HCT116 (cell line): ENCODE results near the gene LHX5. TPM values are rescaled to one million over a fixed set of nuclear protein-coding genes. Genes with fewer than 3 reads are reported as not detected.

ENCODE experiments used
- ATAC-seq: fragments of 200-7000 bp; cut with Tn5 transposase; 2 replicates; pipeline ENCODE4 v1.9.1; 2020; ENCODE audit warnings: mild to moderate bottlenecking, moderate library complexity
- BruUV-seq: library from RNA; stranded (reverse); fragments of 400-500 nt; replicated peaks from 2 replicates; lab custom pipeline; 2021; lab: Mats Ljungman, UMichigan
- CTCF ChIA-PET: fragments of 300-600 bp; sonication (Branson Sonifier 250); formaldehyde crosslinking; loops from one replicate; lab custom pipeline; 2021; ENCODE audit warnings: antibody characterized with exemption; lab: Charles Lee
- POLR2A ChIA-PET: fragments of 300-600, 350-600 bp; sonication (Branson Sonifier 250); formaldehyde crosslinking; loops from one replicate; lab custom pipeline; 2021; ENCODE audit warnings: antibody characterized with exemption; lab: Charles Lee
- RAD21 ChIA-PET, 2 experiments: fragments of 300-600 bp; sonication (Branson Sonifier 250); formaldehyde crosslinking; loops; one replicate each; lab custom pipeline; 2023; ENCODE audit warnings: low total read pairs in 2 of 2; ENCODE audit not compliant: uncharacterized antibody in 2 of 2, unreplicated experiment in 2 of 2, low non-redundant PET in 1 of 2; lab: Charles Lee
- DNase-seq: peaks from one replicate; pipeline ENCODE4 v3.0.0-alpha.2; 2010; ENCODE audit warnings: low read depth, low spot score
- H2AFZ ChIP-seq: fragments of 200-600 bp; shearing (Covaris generic), sonication (generic); 2 replicates; pipeline ENCODE4 v1.6.1; 2017; ENCODE audit warnings: low read depth, mixed run types, mixed read lengths, antibody characterized with exemption, low read length; ENCODE audit not compliant: poor library complexity, severe bottlenecking
- H3K27ac ChIP-seq: 2 replicates; pipeline ENCODE4 v1.5.1; 2012; ENCODE audit warnings: low read depth, low read length
- H3K27me3 ChIP-seq: fragments of 200-600 bp; sonication (generic); 2 replicates; pipeline ENCODE4 v1.6.1; 2016; ENCODE audit warnings: mixed run types, low read length, mixed read lengths; ENCODE audit not compliant: insufficient read depth
- H3K36me3 ChIP-seq, 2 experiments: fragments of 200-500 bp in 1 of 2; fragments of 200-600 bp in 1 of 2; sonication (Bioruptor generic) in 1 of 2; sonication (generic) in 1 of 2; 2 replicates each; pipeline versions ENCODE4 v1.5.1 to v1.6.1; 2014 to 2016; ENCODE audit warnings: low read length in 2 of 2, inconsistent platforms in 1 of 2, mixed read lengths in 1 of 2, mixed run types in 1 of 2; ENCODE audit not compliant: insufficient read depth in 2 of 2, control insufficient read depth in 1 of 2
- H3K4me1 ChIP-seq, 2 experiments: fragments of 200-600 bp in 1 of 2; sonication (generic) in 1 of 2; 2 replicates each; pipeline versions ENCODE4 v1.5.1 to v1.6.1; 2012 to 2017; ENCODE audit warnings: low read length in 2 of 2, inconsistent platforms in 1 of 2, mild to moderate bottlenecking in 1 of 2, mixed read lengths in 1 of 2, mixed run types in 1 of 2, moderate library complexity in 1 of 2; ENCODE audit not compliant: insufficient read depth in 2 of 2, control insufficient read depth in 1 of 2
- H3K4me2 ChIP-seq: fragments of 200-600 bp; sonication (generic); 2 replicates; pipeline ENCODE4 v1.6.1; 2017; ENCODE audit warnings: mixed run types, low read length, mixed read lengths
- H3K4me3 ChIP-seq, 2 experiments: fragments of 200-600 bp in 1 of 2; sonication (generic) in 1 of 2; replicated peaks in 1 of 2; 2 replicates each; pipeline ENCODE4 v1.5.1; 2011 to 2016; ENCODE audit warnings: low read length in 2 of 2, control low read depth in 1 of 2, low read depth in 1 of 2, mild to moderate bottlenecking in 1 of 2, mixed read lengths in 1 of 2, mixed run types in 1 of 2
- H3K79me2 ChIP-seq: fragments of 200-600 bp; sonication (generic); 2 replicates; pipeline ENCODE4 v1.6.1; 2017; ENCODE audit warnings: mild to moderate bottlenecking, mixed run types, low read length, moderate library complexity, mixed read lengths; ENCODE audit not compliant: insufficient read depth
- H3K9ac ChIP-seq: fragments of 200-600 bp; sonication (generic); 2 replicates; pipeline ENCODE4 v1.6.1; 2016; ENCODE audit warnings: low read length, mixed read lengths
- H3K9me2 ChIP-seq: fragments of 200-600 bp; sonication (generic), shearing (Covaris generic); 2 replicates; pipeline ENCODE4 v1.6.1; 2017; ENCODE audit warnings: mixed run types, mild to moderate bottlenecking, moderate library complexity; ENCODE audit not compliant: insufficient read depth
- H3K9me3 ChIP-seq, 2 experiments: fragments of 200-500 bp in 1 of 2; fragments of 200-600 bp in 1 of 2; sonication (Bioruptor generic) in 1 of 2; sonication (generic) in 1 of 2; 2 replicates each; pipeline ENCODE4 v1.6.1; 2014 to 2017; ENCODE audit warnings: low read length in 2 of 2, mixed read lengths in 2 of 2, inconsistent platforms in 1 of 2, low read depth in 1 of 2, mild to moderate bottlenecking in 1 of 2, mixed run types in 1 of 2, moderate library complexity in 1 of 2; ENCODE audit not compliant: control insufficient read depth in 1 of 2, insufficient read depth in 1 of 2
- H4K20me1 ChIP-seq: fragments of 200-600 bp; sonication (generic), shearing (Covaris generic); 2 replicates; pipeline ENCODE4 v1.6.1; 2017; ENCODE audit warnings: mixed run types, mild to moderate bottlenecking, moderate library complexity; ENCODE audit not compliant: insufficient read depth
- EGR1 ChIP-seq: IDR thresholded peaks from 2 replicates; pipeline ENCODE4 v1.6.1; 2012; ENCODE audit warnings: low read depth
- EZH2 ChIP-seq: fragments of 200-600 bp; sonication (generic); IDR thresholded peaks from 2 replicates; pipeline ENCODE4 v1.6.1; 2017; ENCODE audit warnings: antibody characterized with exemption, mixed run types
- JUND ChIP-seq: IDR thresholded peaks from 2 replicates; pipeline ENCODE4 v1.6.1; 2012
- SRF ChIP-seq: IDR thresholded peaks from 2 replicates; pipeline ENCODE4 v1.6.1; 2012; ENCODE audit warnings: low read depth
- TCF7L2 ChIP-seq: IDR thresholded peaks from 2 replicates; pipeline ENCODE4 v1.7.0; 2011; ENCODE audit warnings: borderline replicate concordance, inconsistent platforms; ENCODE audit not compliant: insufficient read depth, insufficient read length; ENCODE audit errors: extremely low read depth
- YY1 ChIP-seq: IDR thresholded peaks from 2 replicates; pipeline ENCODE4 v1.6.1; 2011; ENCODE audit warnings: low read length, low read depth, moderate library complexity, mild to moderate bottlenecking; ENCODE audit not compliant: insufficient replicate concordance; ENCODE audit errors: extremely low read depth
- ZBTB33 ChIP-seq: IDR thresholded peaks from 2 replicates; pipeline ENCODE4 v1.6.1; 2011; ENCODE audit warnings: mild to moderate bottlenecking, low read length, moderate library complexity; ENCODE audit not compliant: insufficient replicate concordance; ENCODE audit errors: extremely low read depth
- ZNF274 ChIP-seq: fragments of 200-500 bp; sonication (Bioruptor generic); IDR thresholded peaks from 2 replicates; pipeline ENCODE4 v1.6.1; 2014; ENCODE audit warnings: mild to moderate bottlenecking, low read depth, low read length, inconsistent platforms
- intact Hi-C: fragments of 100-400 bp; cut with micrococcal nuclease; formaldehyde crosslinking; loops from 2 replicates; pipeline ENCODE4 v1.10.0; 2022
- total RNA-seq: library from RNA; stranded (reverse); gene quantifications from one replicate; pipeline ENCODE4 v1.2.1, GENCODE V29; 2021; ENCODE audit not compliant: unreplicated experiment

The LHX5 gene
- total RNA-seq, 1 experiment from 2014 or later: 2.4 TPM

GRCh38 chr12:113477842-113478215 lies 6.2 kb upstream of the LHX5 start:
- no peak overlapping the region for H3K9ac ChIP-seq
- H3K9me3 ChIP-seq: no peaks in the 10 kb centered on the region
- no TSS peak for BruUV-seq
- TF ChIP-seq ZNF274: no peak
- no peak for TF ChIP-seq TCF7L2
- no peak for TF ChIP-seq ZBTB33
- TF ChIP-seq JUND: no peak
- no peak for TF ChIP-seq YY1
- no peak for TF ChIP-seq SRF
- TF ChIP-seq EGR1: no peak
- no peak for TF ChIP-seq EZH2
- H3K36me3 ChIP-seq: no peaks in the 10 kb centered on the region
- peaks cover 27% of the 10 kb centered on the region for H3K27me3 ChIP-seq
- intact Hi-C loops: no loop called here
- ATAC-seq (no peak), DNase-seq (no peak)
- H4K20me1 ChIP-seq: no peaks in the 10 kb centered on the region
- no peak overlapping the region for H2AFZ ChIP-seq
- H3K4me1 ChIP-seq: no peaks in the 10 kb centered on the region
- no peak overlapping the region for H3K27ac ChIP-seq
- no peaks in the 10 kb centered on the region for H3K9me2 ChIP-seq
- CTCF ChIA-PET: interaction anchor here (0.8 kb wide), 1 partner anchor 16 kb away, joined by 3 read pairs; no protein-coding TSS in a partner anchor
- H3K4me3 ChIP-seq: no peak overlapping the region
- POLR2A ChIA-PET: no interaction called here
- H3K4me2 ChIP-seq: no peak overlapping the region
- RAD21 ChIA-PET: interaction anchor here in 1 of 2 experiments (0.6 kb wide), 1 partner anchor 25 kb away, joined by 3 read pairs; no protein-coding TSS in a partner anchor
- H3K79me2 ChIP-seq: no peaks in the 10 kb centered on the region
